Measurements from ENCODE around the gene KLHL41.
"Not testable (repeated sequence)": the region's sequence is repeated elsewhere in the genome, so short reads cannot be mapped to it uniquely, and the experiment has no call there.

KLHL41 gene

DNA sequence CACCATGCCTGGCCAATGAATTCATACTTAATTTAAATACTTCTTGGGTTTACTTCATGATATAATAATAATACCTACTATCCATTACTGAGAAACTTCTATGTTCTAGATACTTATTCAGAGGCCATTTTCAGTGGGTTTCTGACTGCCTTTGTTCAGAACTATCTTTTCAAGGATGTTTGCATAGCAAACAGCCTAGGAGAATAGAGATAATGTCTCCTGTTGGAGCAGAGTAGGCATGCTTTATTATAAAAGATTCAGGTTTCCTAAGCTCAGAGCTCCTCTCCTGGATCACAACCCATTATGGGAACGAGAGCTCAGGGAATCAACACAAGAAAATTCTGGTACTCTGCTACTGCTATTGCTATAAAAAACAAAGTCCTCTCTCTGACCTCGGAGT is 53.0 kb downstream of the KLHL41 start:
- no peak for DNase-seq (ENCODE audit: low read depth, low spot score)
- no peak overlapping the region for H3K4me3 ChIP-seq (ENCODE audit: low read length)

DNA sequence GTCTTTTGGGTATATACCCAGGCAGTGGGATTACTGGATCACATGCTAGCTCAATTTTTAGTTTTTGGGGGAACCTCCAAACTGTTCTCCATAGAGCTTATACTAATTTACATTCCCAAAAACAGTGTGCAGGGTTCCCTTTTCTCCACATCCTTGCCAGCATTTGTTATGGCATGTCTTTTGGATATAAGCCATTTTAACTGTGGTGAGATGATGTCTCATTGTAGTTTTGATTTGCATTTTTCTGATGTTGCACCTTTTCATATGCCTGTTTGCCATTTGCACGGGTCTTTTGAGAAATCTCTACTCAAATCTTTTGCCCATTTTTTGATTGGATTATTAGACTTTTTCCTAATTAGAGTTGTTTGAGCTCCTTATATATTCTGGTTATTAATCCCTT is 56.2 kb downstream of the KLHL41 start:
- no peak overlapping the region for H3K4me3 ChIP-seq (ENCODE audit: low read length)
- DNase-seq (ENCODE audit: low read depth, low spot score): no peak

DNA sequence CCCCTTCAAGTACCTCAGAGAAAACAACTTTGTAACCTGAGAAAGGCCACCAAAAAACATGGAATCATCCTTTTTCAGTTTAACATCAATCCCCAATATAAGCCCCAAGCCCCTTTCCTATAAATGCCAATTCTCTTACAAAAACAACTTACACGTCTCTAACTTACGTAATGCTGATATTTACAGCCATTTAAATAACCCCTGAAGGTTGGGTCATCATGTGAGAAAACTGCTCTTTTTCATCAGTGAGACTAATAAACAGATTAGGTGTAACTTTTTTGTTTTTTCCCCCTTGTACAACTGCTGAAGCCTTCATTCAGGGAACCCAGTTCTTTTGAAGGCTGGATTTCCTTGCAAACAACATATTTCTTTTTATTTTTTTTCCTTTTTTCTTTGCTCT is 60.4 kb downstream of the KLHL41 start:
- H3K4me3 ChIP-seq (ENCODE audit: low read length): no peak overlapping the region
- no peak for DNase-seq (ENCODE audit: low read depth, low spot score)

DNA sequence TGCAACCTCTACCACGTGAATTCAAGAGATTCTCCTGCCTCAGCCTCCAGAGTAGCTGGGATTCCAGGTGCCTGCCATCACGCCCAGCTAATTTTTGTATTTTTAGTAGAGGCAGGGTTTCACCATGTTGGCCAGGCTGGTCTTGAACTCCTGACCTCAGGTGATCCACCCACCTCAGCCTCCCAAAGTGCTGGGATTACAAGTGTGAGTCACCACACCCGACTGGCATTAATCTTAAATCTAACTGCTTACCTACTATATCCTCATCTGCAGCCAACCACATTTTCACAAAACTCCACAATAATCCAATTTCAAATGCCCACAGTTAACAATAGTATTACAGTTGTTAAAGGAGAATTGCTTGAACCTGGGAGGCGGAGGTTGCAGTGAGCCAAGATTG is 61.2 kb downstream of the KLHL41 start:
- not testable (repeated sequence) for H3K4me3 ChIP-seq (ENCODE audit: low read length); DNase-seq (ENCODE audit: low read depth, low spot score)

DNA sequence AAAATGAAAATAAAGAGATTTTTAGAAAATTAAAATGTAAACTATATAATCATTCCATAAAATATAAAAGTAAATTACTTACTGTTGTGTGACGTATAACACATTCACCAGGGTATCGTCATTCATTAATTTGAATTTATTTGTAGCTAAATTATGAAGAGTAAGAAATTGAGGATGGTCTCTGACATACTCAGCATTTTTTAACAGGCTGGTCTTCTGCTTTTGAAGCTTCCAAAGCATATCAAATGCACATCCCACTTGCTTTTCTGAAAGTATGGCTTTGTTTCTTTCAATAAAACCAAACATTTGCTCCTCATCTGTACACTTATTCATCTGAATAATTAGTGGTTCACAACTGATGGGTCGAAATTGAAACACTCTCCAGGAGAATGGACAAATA is 62.1 kb downstream of the KLHL41 start:
- no peak for DNase-seq (ENCODE audit: low read depth, low spot score)
- H3K4me3 ChIP-seq (ENCODE audit: low read length): no peak overlapping the region

DNA sequence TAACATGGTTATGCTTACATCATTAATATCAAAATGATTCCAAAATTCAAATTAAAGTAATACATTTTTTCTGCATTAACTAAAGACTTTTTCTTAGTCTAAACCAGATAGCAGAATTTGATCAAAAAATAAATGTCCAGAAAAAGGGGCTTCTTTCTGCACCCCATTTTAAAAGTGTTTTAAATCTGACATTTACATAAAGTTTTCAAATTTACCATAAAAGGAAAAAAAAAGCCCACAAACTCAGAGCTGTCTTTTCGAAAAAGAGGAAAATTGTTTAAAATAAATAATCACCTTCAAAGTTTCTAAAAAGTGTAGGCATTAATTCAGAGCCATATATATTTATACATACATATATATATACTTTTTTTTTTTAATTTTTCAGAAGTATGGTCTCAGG is 62.7 kb downstream of the KLHL41 start:
- DNase-seq (ENCODE audit: low read depth, low spot score): no peak
- H3K4me3 ChIP-seq (ENCODE audit: low read length): peak overlapping the region; percentile 92

DNA sequence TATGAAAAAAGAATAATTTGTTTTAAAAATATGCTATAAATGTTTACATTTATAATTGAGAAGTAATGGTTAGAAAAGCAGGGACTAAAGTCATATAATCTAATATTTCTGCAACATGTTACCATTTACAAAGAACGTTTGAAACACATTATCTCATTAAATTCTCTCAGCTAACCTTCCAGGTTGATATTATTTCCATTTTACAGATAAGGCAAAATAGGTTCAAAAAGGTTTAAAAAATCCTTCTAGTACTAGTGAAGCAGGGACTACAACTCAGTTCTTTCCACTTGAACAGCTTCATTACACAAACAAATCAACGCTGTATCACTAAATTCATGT is 63.3 kb downstream of the KLHL41 start:
- DNase-seq (ENCODE audit: low read depth, low spot score): no peak
- H3K4me3 ChIP-seq (ENCODE audit: low read length): peak overlapping the region; percentile 92

DNA sequence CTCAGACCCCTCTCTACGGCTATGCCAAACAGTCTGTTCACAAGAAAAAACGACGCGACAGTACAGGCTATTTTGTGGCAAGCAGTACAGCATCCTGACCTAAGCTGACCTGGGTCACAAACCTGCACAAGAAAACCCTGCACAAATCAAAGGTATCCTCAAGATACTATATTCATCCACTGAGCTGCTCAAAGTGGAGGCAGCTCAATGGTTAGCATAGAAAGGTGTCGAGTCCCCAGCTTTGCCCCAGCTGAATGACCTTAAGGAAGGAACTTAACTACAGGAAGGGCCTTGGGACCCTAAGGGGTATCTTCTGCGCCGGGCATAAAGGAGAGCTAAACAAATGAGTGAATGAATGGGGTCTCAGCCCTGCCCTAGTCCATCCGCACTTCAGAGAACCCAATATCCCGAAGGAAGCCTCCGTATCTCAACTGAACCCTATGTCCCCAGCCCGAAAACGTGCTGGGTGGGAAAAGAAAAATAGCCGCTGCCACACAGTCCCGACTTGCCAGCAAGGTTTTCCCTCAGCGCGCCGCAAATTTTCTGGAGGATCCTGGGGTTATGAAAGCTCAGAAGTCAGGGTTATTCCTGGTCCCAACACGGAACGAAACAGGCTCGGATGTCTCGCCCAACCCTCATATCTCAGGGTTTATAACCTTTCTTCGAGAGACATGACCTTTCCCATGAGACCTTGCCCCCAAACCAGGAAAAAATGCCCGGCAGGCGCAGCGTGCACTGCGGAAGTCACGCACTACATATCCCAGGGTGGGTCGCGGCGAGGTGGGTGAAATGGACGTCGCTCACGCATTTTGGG is 63.9 kb downstream of the KLHL41 start, which contains the start of gene FASTKD1:
Gene FASTKD1, minus strand, starts transcription at position 706 of the 814 bp plus-strand sequence. CDS start 1,836 bp downstream, outside the sequence.
- DNase-seq (ENCODE audit: low read depth, low spot score): peak; percentile 92
- peak within 1 kb of the TSS; percentile 92 for H3K4me3 ChIP-seq (ENCODE audit: low read length)

DNA sequence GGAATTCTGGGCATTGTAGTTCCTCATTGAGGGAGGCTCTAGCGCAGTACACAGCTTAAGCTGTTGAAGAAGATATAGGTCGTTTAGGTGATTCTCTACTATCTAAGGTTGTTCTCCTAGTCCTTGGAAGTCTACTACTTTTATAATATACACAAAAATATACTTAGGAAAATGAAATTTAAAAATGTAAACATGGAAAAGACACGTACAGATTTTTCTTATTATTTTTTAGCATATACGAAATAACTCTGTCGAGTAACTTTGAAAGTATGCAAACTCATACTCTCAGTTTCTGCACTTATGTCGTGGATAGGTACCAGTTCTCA is 64.4 kb downstream of the KLHL41 start:
- no peak for DNase-seq (ENCODE audit: low read depth, low spot score)

DNA sequence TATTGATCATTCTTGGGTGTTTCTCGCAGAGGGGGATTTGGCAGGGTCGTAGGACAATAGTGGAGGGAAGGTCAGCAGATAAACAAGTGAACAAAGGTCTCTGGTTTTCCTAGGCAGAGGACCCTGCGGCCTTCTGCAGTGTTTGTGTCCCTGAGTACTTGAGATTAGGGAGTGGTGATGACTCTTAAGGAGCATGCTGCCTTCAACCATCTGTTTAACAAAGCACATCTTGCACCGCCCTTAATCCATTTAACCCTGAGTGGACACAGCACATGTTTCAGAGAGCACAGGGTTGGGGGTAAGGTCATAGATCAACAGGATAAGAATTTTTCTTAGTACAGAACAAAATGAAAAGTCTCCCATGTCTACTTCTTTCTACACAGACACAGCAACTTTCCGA is 65.0 kb downstream of the KLHL41 start:
- H3K4me3 ChIP-seq (ENCODE audit: low read length); DNase-seq (ENCODE audit: low read depth, low spot score): not testable (repeated sequence)

More for the DNA sequence above, 64.4 kb downstream of the KLHL41 start:
- H3K4me3 ChIP-seq (ENCODE audit: low read length): peak overlapping the region; percentile 92

DNA sequence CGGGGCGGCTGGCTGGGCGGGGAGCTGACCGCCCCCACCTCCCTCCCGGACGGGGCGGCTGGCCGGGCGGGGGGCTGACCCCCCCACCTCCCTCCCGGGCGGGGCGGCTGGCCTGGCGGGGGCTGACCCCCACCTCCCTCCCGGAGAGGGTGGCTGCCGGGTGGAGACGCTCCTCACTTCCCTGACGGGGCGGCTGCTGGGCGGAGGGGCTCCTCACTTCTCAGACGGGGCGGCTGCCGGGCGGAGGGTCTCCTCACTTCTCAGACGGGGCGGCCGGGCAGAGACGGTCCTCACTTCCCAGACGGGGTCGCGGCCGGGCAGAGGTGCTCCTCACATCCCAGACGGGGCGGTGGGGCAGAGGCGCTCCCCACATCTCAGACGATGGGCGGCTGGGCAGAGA is 65.8 kb downstream of the KLHL41 start:
- not testable (repeated sequence) for DNase-seq (ENCODE audit: low read depth, low spot score); H3K4me3 ChIP-seq (ENCODE audit: low read length)
